HG03097 (cell line): ENCODE data around the gene SKA2.
"Not testable (repeated sequence)": the region's sequence is repeated elsewhere in the genome, so short reads cannot be mapped to it uniquely, and the experiment has no call there.

Experiments used
- ATAC-seq: cut with Tn5 transposase; IDR thresholded peaks from one replicate; pipeline ENCODE4 v1.9.1; 2021; ENCODE audit not compliant: unreplicated experiment, low FRiP score

Gene SKA2

DNA sequence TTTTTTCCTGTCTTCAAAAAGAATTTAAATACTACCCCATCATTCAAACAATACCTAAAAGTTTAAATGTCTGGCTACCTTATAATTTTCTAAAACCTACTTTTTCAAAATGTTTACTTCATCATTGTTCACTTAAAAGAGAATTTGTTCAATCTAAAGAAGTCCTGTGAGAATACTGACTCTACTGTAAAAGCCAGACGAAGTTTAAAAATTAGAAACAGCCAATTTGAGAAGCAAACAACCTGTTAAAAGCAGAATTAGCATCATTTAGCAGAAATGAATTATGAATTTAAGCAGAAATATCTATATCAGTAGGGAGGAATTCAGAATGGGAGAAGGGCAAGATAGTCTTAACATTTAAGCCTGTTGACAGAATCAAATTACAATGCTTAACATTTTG is 2.1 kb downstream of the SKA2 start:
- ATAC-seq: no peak

GRCh38 chr17:59151591-59151990 is 3.4 kb downstream of the SKA2 start:
- ATAC-seq: no peak

GRCh38 chr17:59151006-59151405 is 4.0 kb downstream of the SKA2 start:
- no peak for ATAC-seq

DNA sequence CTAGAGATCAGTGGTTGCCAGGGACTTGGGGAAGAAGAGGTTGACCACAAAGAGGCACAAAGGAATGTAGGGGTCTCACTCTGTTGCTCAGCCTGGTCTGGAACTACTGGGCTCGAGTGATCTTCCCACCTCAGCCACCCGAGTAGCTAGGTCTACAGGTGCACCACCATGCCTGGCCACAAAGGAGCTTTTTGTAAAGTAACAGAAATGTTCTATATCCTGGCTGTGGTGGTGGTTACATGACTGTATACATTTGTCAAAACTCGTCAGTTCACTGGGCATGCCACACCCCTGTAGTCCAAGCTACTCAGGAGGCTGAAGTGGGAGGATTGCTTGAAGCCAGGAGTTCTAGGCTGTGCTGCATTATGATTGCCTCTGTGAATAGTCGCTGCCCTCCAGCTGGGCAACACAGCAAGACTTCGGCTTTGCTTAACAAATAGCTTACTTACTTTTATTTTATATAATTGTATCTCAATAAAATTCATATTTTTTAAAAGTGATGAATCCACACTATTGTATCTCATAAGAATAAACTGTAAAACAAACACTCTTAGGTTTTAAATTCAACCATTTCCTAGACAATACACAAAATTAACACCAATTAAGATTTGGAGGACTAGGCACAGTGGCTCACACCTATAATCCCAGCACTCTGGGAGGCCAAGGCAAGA is 5.0 kb downstream of the SKA2 start:
- no peak for ATAC-seq

- ATAC-seq: no peak
Observed at GRCh38 chr17:59149051-59149450, 5.9 kb downstream of the SKA2 start.

DNA sequence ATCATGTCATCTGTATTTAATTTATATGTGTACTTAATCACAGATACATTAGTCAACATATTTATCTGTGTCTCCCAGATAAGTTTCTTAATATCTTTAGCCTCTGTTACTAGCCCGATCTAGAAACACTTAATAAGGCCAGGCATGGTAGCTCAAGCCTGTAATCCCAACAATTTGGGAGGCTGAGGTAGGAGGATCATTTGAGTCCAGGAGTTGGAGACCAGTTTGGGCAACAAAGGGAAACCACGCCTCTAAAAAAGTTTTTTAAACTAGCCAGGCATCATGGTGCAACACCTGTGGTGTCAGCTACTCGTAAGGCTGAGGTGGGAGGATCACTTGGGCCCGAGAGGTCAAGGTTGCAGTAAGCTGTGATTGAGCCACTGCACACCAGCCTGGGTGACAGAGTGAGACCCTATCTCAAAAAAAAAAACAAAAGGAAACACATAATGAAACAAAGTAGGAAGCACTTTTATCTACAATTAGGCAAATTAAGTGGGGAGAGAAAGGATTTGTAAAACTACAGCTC is 9.4 kb downstream of the SKA2 start:
- ATAC-seq: no peak

GRCh38 chr17:59141860-59142259 is 13.1 kb downstream of the SKA2 start:
- no peak for ATAC-seq

GRCh38 chr17:59139939-59140338 is 15.0 kb downstream of the SKA2 start:
- no peak for ATAC-seq

- ATAC-seq: not testable (repeated sequence)
Observed at GRCh38 chr17:59138339-59138738, 16.6 kb downstream of the SKA2 start.

- ATAC-seq: no peak
Observed at GRCh38 chr17:59131131-59131530, 23.9 kb downstream of the SKA2 start.

- ATAC-seq: no peak
Observed at GRCh38 chr17:59129814-59130213, 25.2 kb downstream of the SKA2 start.

GRCh38 chr17:59126809-59127417 is 28.1 kb downstream of the SKA2 start:
- no peak for ATAC-seq

DNA sequence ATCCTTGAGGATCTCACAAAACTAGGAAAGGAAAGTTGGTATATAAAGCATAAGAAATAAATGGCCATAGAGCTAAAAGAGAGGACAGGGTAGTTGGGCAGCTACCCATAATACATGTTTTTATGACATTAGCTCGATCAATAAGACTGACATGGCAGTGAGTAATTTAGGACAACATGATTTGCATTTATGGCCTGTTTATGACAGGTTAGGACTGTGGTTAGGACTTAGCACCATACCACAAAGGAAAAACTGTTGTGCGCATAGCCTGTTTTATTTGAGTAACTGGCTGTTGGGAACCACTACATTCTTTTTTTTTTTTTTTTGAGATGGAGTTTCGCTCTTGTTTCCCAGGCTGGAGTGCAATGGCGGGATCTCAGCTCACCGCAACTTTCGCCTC is 30.3 kb downstream of the SKA2 start:
- ATAC-seq: no peak

GRCh38 chr17:59121901-59122480 is 33.0 kb downstream of the SKA2 start:
- no peak for ATAC-seq

- no peak for ATAC-seq
Observed at GRCh38 chr17:59115474-59115873, 39.5 kb downstream of the SKA2 start.

- no peak for ATAC-seq
Observed at GRCh38 chr17:59111539-59111938, 43.4 kb downstream of the SKA2 start.

DNA sequence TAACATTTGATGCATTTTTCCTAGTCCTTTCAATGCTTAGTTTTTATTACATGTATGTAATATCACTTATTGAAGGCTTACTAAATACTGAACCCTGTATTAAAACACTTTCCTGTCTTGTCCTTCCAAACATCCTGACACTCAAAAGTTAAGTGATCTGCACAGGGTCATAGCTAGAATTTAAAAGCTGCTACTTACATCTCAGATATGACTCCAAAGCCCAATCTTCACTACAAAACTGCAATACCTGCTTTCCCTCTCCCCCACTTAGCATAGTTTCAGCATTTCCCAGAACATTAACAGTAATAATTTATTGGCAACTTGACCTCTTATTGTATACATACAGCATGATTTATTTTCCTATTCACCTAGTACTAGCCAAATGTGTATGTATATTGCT is 44.0 kb downstream of the SKA2 start:
- no peak for ATAC-seq

DNA sequence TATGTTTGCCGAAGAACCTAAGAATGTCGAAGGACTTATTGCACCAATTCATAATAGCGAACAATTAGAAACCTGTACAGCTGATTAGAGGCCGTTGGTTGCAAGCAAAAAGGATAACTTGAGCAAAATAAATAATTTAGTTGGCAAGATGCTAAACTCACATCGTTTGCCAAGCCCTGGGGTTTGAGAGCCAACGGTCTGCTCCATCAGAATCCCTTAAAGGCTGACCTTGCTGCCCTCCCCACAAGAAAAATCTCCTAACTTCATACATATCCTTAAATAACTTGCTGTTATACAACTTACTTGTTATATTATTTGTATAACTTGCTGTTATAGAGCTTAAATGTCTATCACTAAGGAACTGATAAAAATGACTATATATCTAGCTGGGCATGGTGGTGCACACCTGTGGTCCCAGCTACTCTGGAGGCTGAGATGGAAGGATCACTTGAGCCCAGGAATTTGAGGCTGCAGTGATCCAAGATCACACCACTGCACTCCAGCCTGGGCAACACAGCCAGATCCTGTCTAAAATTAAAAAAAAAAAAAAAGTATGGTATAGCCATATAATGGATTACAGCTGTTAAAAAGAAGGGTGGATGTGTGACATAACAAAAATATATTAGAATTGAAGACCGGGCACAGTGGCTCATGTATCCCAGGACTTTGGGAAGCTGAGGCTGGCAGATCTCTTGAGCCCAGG is 46.4 kb downstream of the SKA2 start:
- ATAC-seq: no peak

DNA sequence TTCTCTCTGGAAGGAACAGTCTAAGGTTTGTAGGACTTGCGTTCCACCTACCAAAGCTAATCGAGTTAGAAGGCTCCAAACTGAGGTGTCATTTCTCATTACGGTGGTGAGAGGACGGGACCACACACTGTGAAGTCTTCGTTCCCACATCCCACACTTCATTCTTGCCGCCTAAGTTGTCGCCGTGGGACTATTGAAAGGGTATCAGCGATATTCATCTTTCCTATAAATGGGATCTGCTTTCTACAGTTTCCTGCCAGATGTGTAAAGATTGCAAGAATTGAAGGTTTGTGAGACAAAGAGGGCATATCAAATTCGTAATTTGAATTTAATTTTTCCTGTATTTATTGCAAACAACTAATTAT is 47.7 kb downstream of the SKA2 start:
- ATAC-seq: no peak

DNA sequence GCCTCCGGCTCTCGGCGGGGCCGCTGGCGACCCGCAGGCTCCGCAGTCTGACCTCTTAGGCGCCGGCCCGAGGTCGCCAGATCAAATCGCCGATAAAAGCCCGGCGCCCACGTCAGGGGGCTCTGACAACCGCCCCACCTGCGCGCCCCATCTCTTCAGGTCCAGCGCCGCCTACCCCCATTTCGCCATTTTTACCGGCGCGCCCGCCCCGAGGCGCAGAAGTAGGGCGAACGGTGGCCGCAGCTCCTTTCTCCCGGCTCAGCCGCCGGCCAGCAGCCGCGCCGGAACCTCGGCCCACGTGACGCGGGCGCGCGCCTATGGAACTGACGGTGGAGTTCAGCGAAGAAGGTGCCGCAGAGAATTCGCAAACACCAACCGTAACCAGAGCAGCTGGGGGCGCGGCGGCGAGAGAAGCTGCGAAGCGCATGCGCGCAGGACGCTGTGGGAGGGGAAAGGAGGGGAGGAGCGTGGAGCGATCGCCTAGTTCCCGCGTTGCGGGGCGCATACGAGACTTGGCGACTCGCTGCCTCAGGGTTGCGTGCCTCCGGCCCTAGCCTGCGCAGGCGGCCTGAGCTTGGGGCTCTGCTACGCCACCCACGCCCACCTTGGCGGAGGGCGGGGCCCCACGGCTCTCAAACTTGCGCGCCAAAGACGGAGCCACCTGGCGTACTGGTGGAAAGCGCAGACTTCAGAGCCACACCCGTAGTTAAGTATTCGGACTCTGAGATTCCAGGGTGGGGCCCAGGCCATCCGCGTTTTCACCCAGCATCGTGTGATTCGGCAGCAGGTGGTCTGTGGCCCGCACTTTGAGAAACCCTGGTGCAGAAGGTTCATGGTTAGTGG is 48.3 kb downstream of the SKA2 start, which contains the start of gene TRIM37:
TSS of gene TRIM37 (minus strand) at position 418 of the 843 bp plus-strand sequence. CDS start 419 bp downstream, outside the sequence.
- ATAC-seq: peak; percentile 94
